ENCODE data around the gene TMEM26. TPM values are rescaled to one million over a fixed set of nuclear protein-coding genes. Genes with fewer than 3 reads are reported as not detected.

TMEM26 gene
- total RNA-seq, 1 donor from 2014 or later: not detected

DNA sequence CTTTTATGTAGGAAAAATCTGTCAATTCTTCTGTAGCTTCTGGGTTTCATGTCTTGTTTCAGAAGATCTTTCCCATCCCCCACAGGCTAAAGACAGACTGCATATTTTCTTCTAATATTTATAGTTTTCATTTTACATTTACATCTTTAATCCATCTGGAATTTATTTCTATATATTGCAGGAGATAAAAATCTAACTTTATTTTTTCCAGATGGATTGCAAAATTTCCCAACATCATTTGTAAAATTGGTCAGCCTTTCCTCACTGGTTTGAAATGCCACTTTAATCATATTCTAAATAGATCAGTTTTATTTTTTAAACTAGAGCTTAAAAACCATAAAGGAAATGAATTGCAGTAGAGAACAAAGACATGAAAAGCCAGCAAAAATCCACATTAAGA, 46.9 kb downstream of the TMEM26 start:
- Histone ChIP-seq H2AFZ (replicated peaks) (no peak overlapping the region), H3K9ac (no peak overlapping the region), H3K9me3 (ENCODE audit: low read depth) (no peaks in the 10 kb centered on the region), H3K4me2 (no peak overlapping the region), H3K79me2 (ENCODE audit: low read depth) (no peaks in the 10 kb centered on the region), H3K4me3 (no peak overlapping the region), H3K27me3 (no peaks in the 10 kb centered on the region), H3K4me1 (no peaks in the 10 kb centered on the region), H4K20me1 (ENCODE audit: low read depth) (no peaks in the 10 kb centered on the region), H3K27ac (no peak overlapping the region), H3K36me3 (no peaks in the 10 kb centered on the region), H3F3A (ENCODE audit: low read depth) (no peaks in the 10 kb centered on the region)
- Mint-ChIP-seq H3K4me1 (peaks cover 3% of the 10 kb centered on the region), H3K36me3 (no peaks in the 10 kb centered on the region), H3K4me3 (no peak overlapping the region), H3K9me3 (no peaks in the 10 kb centered on the region), H3K27me3 (ENCODE audit: insufficient read depth, low read depth) (no peaks in the 10 kb centered on the region), H3K27ac (no peak overlapping the region)
- TF ChIP-seq, protein P1, sequence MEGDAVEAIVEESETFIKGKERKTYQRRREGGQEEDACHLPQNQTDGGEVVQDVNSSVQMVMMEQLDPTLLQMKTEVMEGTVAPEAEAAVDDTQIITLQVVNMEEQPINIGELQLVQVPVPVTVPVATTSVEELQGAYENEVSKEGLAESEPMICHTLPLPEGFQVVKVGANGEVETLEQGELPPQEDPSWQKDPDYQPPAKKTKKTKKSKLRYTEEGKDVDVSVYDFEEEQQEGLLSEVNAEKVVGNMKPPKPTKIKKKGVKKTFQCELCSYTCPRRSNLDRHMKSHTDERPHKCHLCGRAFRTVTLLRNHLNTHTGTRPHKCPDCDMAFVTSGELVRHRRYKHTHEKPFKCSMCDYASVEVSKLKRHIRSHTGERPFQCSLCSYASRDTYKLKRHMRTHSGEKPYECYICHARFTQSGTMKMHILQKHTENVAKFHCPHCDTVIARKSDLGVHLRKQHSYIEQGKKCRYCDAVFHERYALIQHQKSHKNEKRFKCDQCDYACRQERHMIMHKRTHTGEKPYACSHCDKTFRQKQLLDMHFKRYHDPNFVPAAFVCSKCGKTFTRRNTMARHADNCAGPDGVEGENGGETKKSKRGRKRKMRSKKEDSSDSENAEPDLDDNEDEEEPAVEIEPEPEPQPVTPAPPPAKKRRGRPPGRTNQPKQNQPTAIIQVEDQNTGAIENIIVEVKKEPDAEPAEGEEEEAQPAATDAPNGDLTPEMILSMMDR (IDR thresholded peaks at IDR 0.05): no peak
- TF ChIP-seq EZH2 (IDR thresholded peaks at IDR 0.05): no peak
- TF ChIP-seq EZH2phosphoT487 (IDR thresholded peaks at IDR 0.05): no peak
- DNase-seq (ENCODE audit: low spot score): no peak

- Mint-ChIP-seq H3K27me3 (ENCODE audit: insufficient read depth, low read depth) (no peaks in the 10 kb centered on the region), H3K4me3 (no peak overlapping the region), H3K9me3 (no peaks in the 10 kb centered on the region), H3K4me1 (peaks cover 3% of the 10 kb centered on the region), H3K36me3 (no peaks in the 10 kb centered on the region), H3K27ac (no peak overlapping the region)
- H3K27ac ChIP-seq: no peak overlapping the region
- no peaks in the 10 kb centered on the region for H3K36me3 ChIP-seq
- no peak overlapping the region for H3K4me3 ChIP-seq
- no peaks in the 10 kb centered on the region for H3K79me2 ChIP-seq (ENCODE audit: low read depth)
- H3F3A ChIP-seq (ENCODE audit: low read depth): no peaks in the 10 kb centered on the region
- H3K9ac ChIP-seq: no peak overlapping the region
- H4K20me1 ChIP-seq (ENCODE audit: low read depth): no peaks in the 10 kb centered on the region
- H3K27me3 ChIP-seq: no peaks in the 10 kb centered on the region
- no peak overlapping the region for H2AFZ ChIP-seq (replicated peaks)
- DNase-seq (ENCODE audit: low spot score): no peak
- H3K9me3 ChIP-seq (ENCODE audit: low read depth): no peaks in the 10 kb centered on the region
- H3K4me2 ChIP-seq: no peak overlapping the region
- no peaks in the 10 kb centered on the region for H3K4me1 ChIP-seq
- TF ChIP-seq EZH2 (IDR thresholded peaks at IDR 0.05) (no peak), EZH2phosphoT487 (IDR thresholded peaks at IDR 0.05) (no peak)
- TF ChIP-seq, protein P1 (IDR thresholded peaks at IDR 0.05): no peak
These were observed 48.4 kb downstream of the TMEM26 start for GRCh38 chr10:61404751-61405150.

DNA sequence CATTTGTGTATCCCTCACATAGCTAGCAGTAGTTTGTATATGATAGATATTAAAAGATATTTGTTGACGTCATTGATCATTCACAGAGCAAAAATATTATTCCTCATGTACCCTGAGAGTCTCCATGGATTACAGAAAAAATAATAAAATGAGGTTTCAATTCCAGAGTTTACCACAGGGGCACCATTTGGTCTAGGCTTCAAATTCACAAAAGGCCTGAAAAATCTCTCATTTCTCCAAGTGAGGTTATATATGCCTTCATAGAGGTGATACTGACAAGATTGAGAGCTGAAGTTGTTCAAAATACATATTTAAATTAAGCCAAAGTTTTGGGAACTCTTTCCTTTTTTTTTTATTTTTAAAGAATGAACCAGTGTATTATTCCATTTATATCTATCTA, 52.7 kb downstream of the TMEM26 start:
- H3K27ac Mint-ChIP-seq: no peak overlapping the region
- no peak overlapping the region for H3K4me3 ChIP-seq

More for the DNA sequence above, 52.7 kb downstream of the TMEM26 start:
- H3K27ac ChIP-seq: no peak overlapping the region
- Mint-ChIP-seq H3K9me3 (no peaks in the 10 kb centered on the region), H3K36me3 (no peaks in the 10 kb centered on the region), H3K4me3 (no peak overlapping the region), H3K27me3 (ENCODE audit: insufficient read depth, low read depth) (no peaks in the 10 kb centered on the region), H3K4me1 (no peaks in the 10 kb centered on the region)
- no peaks in the 10 kb centered on the region for H3K9me3 ChIP-seq (ENCODE audit: low read depth)
- H3K4me1 ChIP-seq: no peaks in the 10 kb centered on the region
- no peak overlapping the region for H2AFZ ChIP-seq (replicated peaks)
- no peak for DNase-seq (ENCODE audit: low spot score)
- H3K4me2 ChIP-seq: no peak overlapping the region
- H4K20me1 ChIP-seq (ENCODE audit: low read depth): no peaks in the 10 kb centered on the region
- no peaks in the 10 kb centered on the region for H3K36me3 ChIP-seq
- no peak overlapping the region for H3K9ac ChIP-seq
- H3K27me3 ChIP-seq: no peaks in the 10 kb centered on the region
- TF ChIP-seq EZH2 (IDR thresholded peaks at IDR 0.05) (no peak), EZH2phosphoT487 (IDR thresholded peaks at IDR 0.05) (no peak)
- TF ChIP-seq, protein P1 (IDR thresholded peaks at IDR 0.05): no peak
- no peaks in the 10 kb centered on the region for H3F3A ChIP-seq (ENCODE audit: low read depth)
- no peaks in the 10 kb centered on the region for H3K79me2 ChIP-seq (ENCODE audit: low read depth)

Measured in neural progenitor cell (in vitro differentiated cells).